H9 (cell line): ENCODE results near the gene CORO1C. TPM values are rescaled to one million over a fixed set of nuclear protein-coding genes. Genes with fewer than 3 reads are reported as not detected.

Experiments used
- DNase-seq: peaks from one replicate; pipeline ENCODE4 v3.0.0-alpha.2; 2017
- H2AFZ ChIP-seq: one replicate; pipeline ENCODE4 v1.6.1; 2013; ENCODE audit warnings: mild to moderate bottlenecking, low read length, control low read depth, moderate library complexity
- H2AK5ac ChIP-seq: 2 replicates; pipeline ENCODE4 v1.6.1; 2013; ENCODE audit warnings: low read length, control low read depth, mixed read lengths; ENCODE audit not compliant: insufficient read length
- H2BK120ac ChIP-seq: one replicate; pipeline ENCODE4 v1.6.1; 2013; ENCODE audit warnings: low read depth, mild to moderate bottlenecking, low read length, control low read depth, inconsistent platforms; ENCODE audit not compliant: poor library complexity, severe bottlenecking
- H2BK12ac ChIP-seq: 2 replicates; pipeline ENCODE4 v1.6.1; 2013; ENCODE audit warnings: low read length, control low read depth, mixed read lengths, low read depth; ENCODE audit not compliant: insufficient read length
- H2BK15ac ChIP-seq: 2 replicates; pipeline ENCODE4 v1.6.1; 2013; ENCODE audit warnings: low read depth, low read length, control low read depth
- H2BK20ac ChIP-seq: one replicate; pipeline ENCODE4 v1.6.1; 2013; ENCODE audit warnings: low read depth, mild to moderate bottlenecking, low read length, control low read depth, inconsistent platforms; ENCODE audit not compliant: poor library complexity, severe bottlenecking
- H2BK5ac ChIP-seq: 2 replicates; pipeline ENCODE4 v1.6.1; 2013; ENCODE audit warnings: low read length, control low read depth, mixed read lengths; ENCODE audit not compliant: insufficient read length
- H3K14ac ChIP-seq: 2 replicates; pipeline ENCODE4 v1.6.1; 2013; ENCODE audit warnings: low read length, control low read depth; ENCODE audit not compliant: insufficient read depth
- H3K18ac ChIP-seq: 2 replicates; pipeline ENCODE4 v1.6.1; 2013; ENCODE audit warnings: low read depth, mild to moderate bottlenecking, mixed read lengths, low read length, control low read depth; ENCODE audit not compliant: insufficient read length
- H3K23ac ChIP-seq: 2 replicates; pipeline ENCODE4 v1.6.1; 2013; ENCODE audit warnings: low read length, control low read depth, mixed read lengths, low read depth; ENCODE audit not compliant: insufficient read length
- H3K23me2 ChIP-seq: 2 replicates; pipeline ENCODE4 v1.6.1; 2013; ENCODE audit warnings: low read depth, mild to moderate bottlenecking, mixed read lengths, low read length, control low read depth; ENCODE audit not compliant: insufficient read length, poor library complexity, severe bottlenecking
- H3K27ac ChIP-seq: 2 replicates; pipeline ENCODE4 v1.5.1; 2013; ENCODE audit warnings: low read length, control low read depth, mixed read lengths, low read depth; ENCODE audit not compliant: insufficient read length
- H3K27me3 ChIP-seq: 2 replicates; pipeline ENCODE4 v1.6.1; 2013; ENCODE audit warnings: low read length, control low read depth, inconsistent platforms; ENCODE audit not compliant: insufficient read depth
- H3K4ac ChIP-seq: 2 replicates; pipeline ENCODE4 v1.6.1; 2013; ENCODE audit warnings: low read depth, mild to moderate bottlenecking, control low read depth, inconsistent platforms, low read length, moderate library complexity
- H3K4me1 ChIP-seq: 2 replicates; pipeline ENCODE4 v1.6.1; 2013; ENCODE audit warnings: low read length, control low read depth, inconsistent platforms; ENCODE audit not compliant: insufficient read depth
- H3K4me2 ChIP-seq: 2 replicates; pipeline ENCODE4 v1.6.1; 2013; ENCODE audit warnings: low read length, control low read depth, mixed read lengths; ENCODE audit not compliant: insufficient read length, insufficient read depth
- H3K56ac ChIP-seq: 2 replicates; pipeline ENCODE4 v1.6.1; 2013; ENCODE audit warnings: low read depth, mild to moderate bottlenecking, mixed read lengths, low read length, control low read depth; ENCODE audit not compliant: insufficient read length
- H3K79me1 ChIP-seq: 2 replicates; pipeline ENCODE4 v1.6.1; 2013; ENCODE audit warnings: low read depth, mild to moderate bottlenecking, moderate library complexity, low read length, control low read depth, inconsistent platforms; ENCODE audit not compliant: insufficient read depth, poor library complexity, severe bottlenecking
- H3K79me2 ChIP-seq: 2 replicates; pipeline ENCODE4 v1.6.1; 2013; ENCODE audit warnings: low read length, control low read depth, inconsistent platforms; ENCODE audit not compliant: insufficient read depth
- H3K9ac ChIP-seq: 2 replicates; pipeline ENCODE4 v1.6.1; 2013; ENCODE audit warnings: low read length, control low read depth, mixed read lengths; ENCODE audit not compliant: insufficient read length; ENCODE audit errors: extremely low read depth
- H3K9me3 ChIP-seq: one replicate; pipeline ENCODE4 v1.6.1; 2013; ENCODE audit warnings: low read depth, low read length, inconsistent platforms; ENCODE audit not compliant: control insufficient read depth
- H3T11ph ChIP-seq: one replicate; pipeline ENCODE4 v1.6.1; 2013; ENCODE audit warnings: mild to moderate bottlenecking, low read length, control low read depth, inconsistent platforms
- H4K20me1 ChIP-seq: one replicate; pipeline ENCODE4 v1.6.1; 2013; ENCODE audit not compliant: control insufficient read depth, insufficient read length, insufficient read depth
- H4K5ac ChIP-seq: 2 replicates; pipeline ENCODE4 v1.6.1; 2013; ENCODE audit warnings: low read depth, mild to moderate bottlenecking, mixed read lengths, low read length, control low read depth; ENCODE audit not compliant: insufficient read length
- H4K8ac ChIP-seq: replicated peaks from 2 replicates; pipeline ENCODE4 v1.6.1; 2013; ENCODE audit warnings: low read length, control low read depth, mixed read lengths, low read depth; ENCODE audit not compliant: insufficient read length
- H4K91ac ChIP-seq: 2 replicates; pipeline ENCODE4 v1.6.1; 2013; ENCODE audit warnings: low read depth, mild to moderate bottlenecking, moderate library complexity, mixed read lengths, low read length, control low read depth; ENCODE audit not compliant: insufficient read length
- H3K27ac Mint-ChIP-seq, 3 experiments: 2 replicates in 2 of 3; 3 replicates in 1 of 3; pipeline ENCODE4 v1.8.0; 2020 to 2021; ENCODE audit warnings: mixed read lengths in 3 of 3, mild to moderate bottlenecking in 1 of 3, moderate library complexity in 1 of 3
- H3K27me3 Mint-ChIP-seq: 2 replicates; pipeline ENCODE4 v1.8.0; 2021; ENCODE audit warnings: low read depth, mild to moderate bottlenecking, moderate library complexity, mixed read lengths
- H3K36me3 Mint-ChIP-seq, 3 experiments: 2 replicates in 2 of 3; 3 replicates in 1 of 3; pipeline ENCODE4 v1.8.0; 2020 to 2021; ENCODE audit warnings: low read depth in 3 of 3, mixed read lengths in 3 of 3; ENCODE audit not compliant: insufficient read depth in 1 of 3
- H3K4me1 Mint-ChIP-seq, 2 experiments: 2 replicates each; pipeline ENCODE4 v1.8.0; 2020; ENCODE audit warnings: mixed read lengths in 2 of 2
- H3K4me3 Mint-ChIP-seq, 2 experiments: 2 replicates in 1 of 2; 3 replicates in 1 of 2; pipeline ENCODE4 v1.8.0; 2020 to 2021; ENCODE audit warnings: mild to moderate bottlenecking in 2 of 2, mixed read lengths in 2 of 2, moderate library complexity in 1 of 2
- H3K9me3 Mint-ChIP-seq, 2 experiments: 2 replicates in 1 of 2; 3 replicates in 1 of 2; pipeline ENCODE4 v1.8.0; 2020; ENCODE audit warnings: mild to moderate bottlenecking in 2 of 2, mixed read lengths in 2 of 2, moderate library complexity in 1 of 2
- WGBS: extraction: QIAGEN DNeasy Blood & Tissue Kit; methylation state at CpG from one replicate; pipeline ENCODE4 v1.1.7; 2013; ENCODE audit warnings: missing lambda C conversion rate, low lambda C conversion rate, mixed read lengths; ENCODE audit not compliant: insufficient read length; ENCODE audit errors: extremely low coverage; 5-methylcytosine and 5-hydroxymethylcytosine counted together
- total RNA-seq: library from RNA; stranded (reverse); gene quantifications from 2 replicates; pipeline ENCODE4 v1.2.1, GENCODE V29; 2021
- TF ChIP-seq, protein P1 (sequence below): fragments of 200-600 bp; sonication (generic); conservative IDR thresholded peaks from 3 replicates; pipeline ENCODE4 v1.8.0; 2021; ENCODE audit warnings: antibody characterized with exemption, mild to moderate bottlenecking

Gene CORO1C
- total RNA-seq, 1 experiment from 2014 or later = 154 TPM

DNA sequence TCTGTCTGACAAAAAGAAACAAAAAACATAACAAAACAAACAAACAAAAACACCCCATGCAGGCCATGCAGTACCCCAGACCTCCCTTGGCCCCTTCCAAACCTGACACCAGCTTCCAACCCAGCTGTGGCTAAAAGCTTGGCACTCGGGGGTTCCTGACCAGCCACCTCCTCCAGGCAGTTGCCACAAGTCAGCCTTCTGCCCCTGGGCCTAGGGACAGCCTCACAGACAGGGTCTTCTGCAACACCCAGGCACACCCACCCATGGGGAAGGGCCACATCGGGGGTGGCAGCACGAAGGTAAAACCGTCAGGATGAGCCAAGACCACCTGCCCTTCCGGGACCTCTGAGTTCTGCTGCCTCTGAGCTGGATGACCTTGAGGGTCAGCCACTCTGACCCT is 122.7 kb downstream of the CORO1C start:
- Histone ChIP-seq H4K8ac (no peak overlapping the region), H2BK5ac (no peak overlapping the region), H3K27ac (no peak overlapping the region), H3K9me3 (no peaks in the 10 kb centered on the region), H3K79me2 (no peaks in the 10 kb centered on the region), H2BK15ac (no peak overlapping the region), H2BK120ac (no peak overlapping the region), H4K5ac (no peak overlapping the region), H3K14ac (no peak overlapping the region; the same call in 1 of the 2 replicates), H3K4ac (no peak overlapping the region), H4K91ac (no peak overlapping the region), H3K79me1 (no peaks in the 10 kb centered on the region), H3K18ac (no peak overlapping the region), H3T11ph (no peak overlapping the region), H3K4me1 (no peaks in the 10 kb centered on the region), H3K4me2 (no peak overlapping the region), H2AFZ (no peak overlapping the region), H2BK12ac (peak overlapping the region; percentile 15), H4K20me1 (no peaks in the 10 kb centered on the region), H3K27me3 (no peaks in the 10 kb centered on the region), H2AK5ac (no peak overlapping the region), H2BK20ac (no peak overlapping the region), H3K9ac (no peak overlapping the region), H3K56ac (no peak overlapping the region), H3K23ac (no peak overlapping the region), H3K23me2 (no peaks in the 10 kb centered on the region)
- WGBS = no CpG with 5 or more reads among the region's 5 CpGs
- H3K27ac Mint-ChIP-seq = peak overlapping the region in 1 of 3 experiments; percentile 48; a peak in 2 of 7 replicates
- TF ChIP-seq, protein P1, sequence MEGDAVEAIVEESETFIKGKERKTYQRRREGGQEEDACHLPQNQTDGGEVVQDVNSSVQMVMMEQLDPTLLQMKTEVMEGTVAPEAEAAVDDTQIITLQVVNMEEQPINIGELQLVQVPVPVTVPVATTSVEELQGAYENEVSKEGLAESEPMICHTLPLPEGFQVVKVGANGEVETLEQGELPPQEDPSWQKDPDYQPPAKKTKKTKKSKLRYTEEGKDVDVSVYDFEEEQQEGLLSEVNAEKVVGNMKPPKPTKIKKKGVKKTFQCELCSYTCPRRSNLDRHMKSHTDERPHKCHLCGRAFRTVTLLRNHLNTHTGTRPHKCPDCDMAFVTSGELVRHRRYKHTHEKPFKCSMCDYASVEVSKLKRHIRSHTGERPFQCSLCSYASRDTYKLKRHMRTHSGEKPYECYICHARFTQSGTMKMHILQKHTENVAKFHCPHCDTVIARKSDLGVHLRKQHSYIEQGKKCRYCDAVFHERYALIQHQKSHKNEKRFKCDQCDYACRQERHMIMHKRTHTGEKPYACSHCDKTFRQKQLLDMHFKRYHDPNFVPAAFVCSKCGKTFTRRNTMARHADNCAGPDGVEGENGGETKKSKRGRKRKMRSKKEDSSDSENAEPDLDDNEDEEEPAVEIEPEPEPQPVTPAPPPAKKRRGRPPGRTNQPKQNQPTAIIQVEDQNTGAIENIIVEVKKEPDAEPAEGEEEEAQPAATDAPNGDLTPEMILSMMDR = no peak
- no peaks in the 10 kb centered on the region; a peak in 1 of 5 replicates for H3K9me3 Mint-ChIP-seq
- H3K27me3 Mint-ChIP-seq = peaks cover 1% of the 10 kb centered on the region; the same call in 1 of the 2 replicates
- peaks cover 26 to 42% of the 10 kb centered on the region in 2 experiments for H3K4me1 Mint-ChIP-seq
- no peaks in the 10 kb centered on the region for H3K36me3 Mint-ChIP-seq
- no peak for DNase-seq
- no peak overlapping the region for H3K4me3 Mint-ChIP-seq
